Keratinocyte (primary cell): ENCODE measurements around the gene SLC41A1.

Experiments used
- CTCF ChIP-seq, 3 experiments: IDR thresholded peaks in 1 of 3; conservative IDR thresholded peaks in 1 of 3; optimal IDR thresholded peaks in 1 of 3; 2 replicates in 2 of 3; 3 replicates in 1 of 3; pipeline versions ENCODE3 to v1.5.1; 2011; ENCODE audit warnings: low read length in 3 of 3, mild to moderate bottlenecking in 3 of 3, moderate library complexity in 2 of 3, control low read depth in 1 of 3, inconsistent platforms in 1 of 3; ENCODE audit not compliant: insufficient read depth in 2 of 3; ENCODE audit errors: extremely low read depth in 1 of 3
- EZH2 ChIP-seq: IDR thresholded peaks from one replicate; pipeline ENCODE4 v1.6.1; 2012; ENCODE audit warnings: inconsistent platforms, mild to moderate bottlenecking, low read length, moderate library complexity

GRCh38 chr1:205785446-205785845 lies 27.6 kb downstream of the SLC41A1 start:
- TF ChIP-seq EZH2 (no peak), CTCF (optimal IDR thresholded peaks at IDR 0.05 in 1 of 3, IDR thresholded peaks at IDR 0.05 in 1 of 3, conservative IDR thresholded peaks at IDR 0.05 in 1 of 3; ENCODE audit: extremely low read depth in 1 of 3, insufficient read depth in 2 of 3, low read length in 3 of 3) (no peak)
